Vagina (tissue), 2 donors: ENCODE results near the gene SELE.
"Not testable (repeated sequence)": the region's sequence is repeated elsewhere in the genome, so short reads cannot be mapped to it uniquely, and the experiment has no call there.

Source experiments
- POLR2A ChIP-seq, 2 donors: fragments of 450-650 bp; IDR thresholded peaks; one replicate each; pipeline ENCODE4 v1.6.1; 2017; ENCODE audit warnings: antibody characterized with exemption in 2 of 2, mild to moderate bottlenecking in 2 of 2, moderate library complexity in 2 of 2
- TF ChIP-seq, protein P1 (sequence below), 3 experiments: fragments of 450-650 bp in 2 of 3; fragments of 200-600 bp in 1 of 3; sonication (generic) in 1 of 3; IDR thresholded peaks; one replicate each; pipeline ENCODE4 v1.5.1; 2017 to 2019; ENCODE audit warnings: antibody characterized with exemption in 3 of 3, mild to moderate bottlenecking in 2 of 3, moderate library complexity in 2 of 3

DNA sequence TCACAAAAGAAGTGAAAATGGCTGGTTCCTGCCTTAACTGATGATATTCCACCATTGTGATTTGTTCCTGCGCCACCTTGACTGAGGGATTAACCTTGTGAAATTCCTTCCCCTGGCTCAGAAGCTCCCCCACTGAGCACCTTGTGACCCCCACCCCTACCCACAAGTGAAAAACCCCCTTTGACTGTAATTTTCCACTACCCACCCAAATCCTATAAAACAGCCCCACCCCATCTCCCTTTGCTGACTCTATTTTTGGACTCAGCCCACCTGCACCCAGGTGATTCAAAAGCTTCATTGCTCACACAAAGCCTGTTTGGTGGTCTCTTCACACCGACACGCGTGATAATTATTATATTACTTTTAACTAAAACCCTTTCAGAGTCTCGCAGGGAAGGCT lies 45.5 kb downstream of the SELE start:
- TF ChIP-seq, protein P1, sequence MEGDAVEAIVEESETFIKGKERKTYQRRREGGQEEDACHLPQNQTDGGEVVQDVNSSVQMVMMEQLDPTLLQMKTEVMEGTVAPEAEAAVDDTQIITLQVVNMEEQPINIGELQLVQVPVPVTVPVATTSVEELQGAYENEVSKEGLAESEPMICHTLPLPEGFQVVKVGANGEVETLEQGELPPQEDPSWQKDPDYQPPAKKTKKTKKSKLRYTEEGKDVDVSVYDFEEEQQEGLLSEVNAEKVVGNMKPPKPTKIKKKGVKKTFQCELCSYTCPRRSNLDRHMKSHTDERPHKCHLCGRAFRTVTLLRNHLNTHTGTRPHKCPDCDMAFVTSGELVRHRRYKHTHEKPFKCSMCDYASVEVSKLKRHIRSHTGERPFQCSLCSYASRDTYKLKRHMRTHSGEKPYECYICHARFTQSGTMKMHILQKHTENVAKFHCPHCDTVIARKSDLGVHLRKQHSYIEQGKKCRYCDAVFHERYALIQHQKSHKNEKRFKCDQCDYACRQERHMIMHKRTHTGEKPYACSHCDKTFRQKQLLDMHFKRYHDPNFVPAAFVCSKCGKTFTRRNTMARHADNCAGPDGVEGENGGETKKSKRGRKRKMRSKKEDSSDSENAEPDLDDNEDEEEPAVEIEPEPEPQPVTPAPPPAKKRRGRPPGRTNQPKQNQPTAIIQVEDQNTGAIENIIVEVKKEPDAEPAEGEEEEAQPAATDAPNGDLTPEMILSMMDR (IDR thresholded peaks at IDR 0.05), result not testable (repeated sequence)
- TF ChIP-seq POLR2A (IDR thresholded peaks at IDR 0.05), result not testable (repeated sequence)
